GM10266 (cell line): ENCODE data around the gene KRT28.

Experiments
- DNase-seq: peaks from one replicate; pipeline ENCODE4 v3.0.0; 2012; ENCODE audit errors: extremely low spot score
- TF ChIP-seq, protein P1 (sequence below): IDR thresholded peaks from 2 replicates; pipeline ENCODE4 v1.5.1; 2012; ENCODE audit warnings: mild to moderate bottlenecking, low read depth; ENCODE audit not compliant: control insufficient read depth, insufficient read depth; ENCODE audit errors: missing control alignments

The KRT28 gene, protein sequence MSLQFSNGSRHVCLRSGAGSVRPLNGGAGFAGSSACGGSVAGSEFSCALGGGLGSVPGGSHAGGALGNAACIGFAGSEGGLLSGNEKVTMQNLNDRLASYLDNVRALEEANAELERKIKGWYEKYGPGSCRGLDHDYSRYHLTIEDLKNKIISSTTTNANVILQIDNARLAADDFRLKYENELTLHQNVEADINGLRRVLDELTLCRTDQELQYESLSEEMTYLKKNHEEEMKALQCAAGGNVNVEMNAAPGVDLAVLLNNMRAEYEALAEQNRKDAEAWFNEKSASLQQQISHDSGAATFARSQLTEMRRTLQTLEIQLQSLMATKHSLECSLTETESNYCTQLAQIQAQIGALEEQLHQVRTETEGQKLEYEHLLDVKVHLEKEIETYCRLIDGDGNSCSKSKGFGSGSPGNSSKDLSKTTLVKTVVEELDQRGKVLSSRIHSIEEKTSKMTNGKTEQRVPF

GRCh38 chr17:40799859-40800258, at the start of gene KRT28:
TSS of gene KRT28 (minus strand) at chr17:40799959. CDS start at chr17:40799893, 66 bp downstream.
- TF ChIP-seq, protein P1, sequence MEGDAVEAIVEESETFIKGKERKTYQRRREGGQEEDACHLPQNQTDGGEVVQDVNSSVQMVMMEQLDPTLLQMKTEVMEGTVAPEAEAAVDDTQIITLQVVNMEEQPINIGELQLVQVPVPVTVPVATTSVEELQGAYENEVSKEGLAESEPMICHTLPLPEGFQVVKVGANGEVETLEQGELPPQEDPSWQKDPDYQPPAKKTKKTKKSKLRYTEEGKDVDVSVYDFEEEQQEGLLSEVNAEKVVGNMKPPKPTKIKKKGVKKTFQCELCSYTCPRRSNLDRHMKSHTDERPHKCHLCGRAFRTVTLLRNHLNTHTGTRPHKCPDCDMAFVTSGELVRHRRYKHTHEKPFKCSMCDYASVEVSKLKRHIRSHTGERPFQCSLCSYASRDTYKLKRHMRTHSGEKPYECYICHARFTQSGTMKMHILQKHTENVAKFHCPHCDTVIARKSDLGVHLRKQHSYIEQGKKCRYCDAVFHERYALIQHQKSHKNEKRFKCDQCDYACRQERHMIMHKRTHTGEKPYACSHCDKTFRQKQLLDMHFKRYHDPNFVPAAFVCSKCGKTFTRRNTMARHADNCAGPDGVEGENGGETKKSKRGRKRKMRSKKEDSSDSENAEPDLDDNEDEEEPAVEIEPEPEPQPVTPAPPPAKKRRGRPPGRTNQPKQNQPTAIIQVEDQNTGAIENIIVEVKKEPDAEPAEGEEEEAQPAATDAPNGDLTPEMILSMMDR, result no peak

DNA sequence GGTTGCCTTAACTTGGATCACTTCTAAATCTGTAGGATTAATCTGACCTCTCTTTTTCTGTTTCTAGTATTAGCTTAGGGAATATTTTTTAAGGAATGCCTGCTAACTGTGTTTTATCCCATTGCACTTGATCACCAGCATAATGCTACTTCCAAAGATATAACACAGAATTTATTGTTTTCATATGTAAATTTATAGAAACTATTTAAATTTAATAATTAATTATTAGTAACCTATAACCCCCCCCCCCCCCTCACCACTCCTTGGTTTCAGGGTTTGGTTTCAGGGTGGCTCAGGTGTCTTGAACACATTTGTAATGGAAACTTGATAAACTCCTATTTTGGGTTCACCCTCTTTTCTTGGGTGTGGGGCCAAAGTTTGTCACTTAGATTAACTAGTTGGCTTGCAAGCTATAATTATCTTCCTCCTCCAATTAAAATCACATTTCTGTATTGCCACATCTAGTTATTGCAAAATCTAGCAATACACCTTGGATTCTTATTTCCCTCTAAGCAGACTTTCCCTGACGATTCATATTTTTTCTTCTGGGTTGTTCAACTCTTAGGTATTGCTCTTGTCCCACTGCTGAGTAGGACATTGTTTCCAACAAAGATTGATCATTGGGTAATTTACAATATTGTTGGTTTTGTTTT, 49.0 kb upstream of the KRT28 start:
- TF ChIP-seq, protein P1, result no peak
- DNase-seq, result no peak

More at GRCh38 chr17:40799859-40800258, at the start of gene KRT28:
- DNase-seq, result no peak

GRCh38 chr17:40846515-40847144, 46.9 kb upstream of the KRT28 start:
- TF ChIP-seq, protein P1, result no peak
- DNase-seq, result no peak

GRCh38 chr17:40844671-40845107, 44.9 kb upstream of the KRT28 start:
- TF ChIP-seq, protein P1, result no peak
- no peak for DNase-seq

- TF ChIP-seq, protein P1, result no peak
- DNase-seq, result no peak
These were observed 43.5 kb upstream of the KRT28 start for GRCh38 chr17:40843242-40843641.

GRCh38 chr17:40841246-40841645, 41.5 kb upstream of the KRT28 start:
- TF ChIP-seq, protein P1, result no peak
- DNase-seq, result no peak
